Stimulated activated CD8-positive, alpha-beta memory T cell treated with anti-CD3 and anti-CD28 coated beads, Interleukin-7, amount 100 ng/mL, for 1 hour (primary cell): ENCODE measurements around the gene HDAC7.

Experiments
- DNase-seq, 2 donors: peaks; one replicate each; pipeline ENCODE4 v3.0.0-alpha.2; 2020; ENCODE audit warnings: low read depth in 2 of 2

The HDAC7 gene

GRCh38 chr12:47795121-47795813 lies 24.4 kb downstream of the HDAC7 start:
- no peak for DNase-seq

- DNase-seq = no peak
These were observed 25.0 kb downstream of the HDAC7 start for GRCh38 chr12:47794679-47795078.

- no peak for DNase-seq
These were observed 26.6 kb downstream of the HDAC7 start for GRCh38 chr12:47793015-47793681.

GRCh38 chr12:47791874-47792273 lies 27.8 kb downstream of the HDAC7 start:
- DNase-seq = no peak

GRCh38 chr12:47791351-47791746 lies 28.4 kb downstream of the HDAC7 start:
- DNase-seq = no peak

- no peak for DNase-seq
These were observed 28.9 kb downstream of the HDAC7 start for GRCh38 chr12:47790676-47791350.

- DNase-seq = no peak
These were observed 29.8 kb downstream of the HDAC7 start for GRCh38 chr12:47789712-47790489.

GRCh38 chr12:47789141-47789540 lies 30.6 kb downstream of the HDAC7 start:
- no peak for DNase-seq

- no peak for DNase-seq
These were observed 31.9 kb downstream of the HDAC7 start for GRCh38 chr12:47787596-47788319.

- DNase-seq = no peak
These were observed 32.9 kb downstream of the HDAC7 start for GRCh38 chr12:47786662-47787280.

- DNase-seq = no peak
These were observed 33.6 kb downstream of the HDAC7 start for GRCh38 chr12:47785887-47786661.

- DNase-seq = no peak
These were observed 34.4 kb downstream of the HDAC7 start for GRCh38 chr12:47785036-47785886.

GRCh38 chr12:47783821-47784819 lies 35.6 kb downstream of the HDAC7 start:
- DNase-seq = no peak

- no peak for DNase-seq
These were observed 36.5 kb downstream of the HDAC7 start for GRCh38 chr12:47783024-47783755.

GRCh38 chr12:47782372-47782770 lies 37.3 kb downstream of the HDAC7 start:
- DNase-seq = no peak

GRCh38 chr12:47781479-47782371 lies 38.0 kb downstream of the HDAC7 start:
- no peak for DNase-seq
